OCI-LY3 (cell line): ENCODE results near the gene KRT35.

Experiments
- H2AFZ ChIP-seq: fragments of 200-600, 300-600 bp; shearing (Covaris generic); 2 replicates; pipeline ENCODE4 v1.6.0; 2014; ENCODE audit warnings: antibody characterized with exemption, low read depth, low read length
- H3K27ac ChIP-seq: fragments of 200-600, 300-600 bp; sonication (generic); 2 replicates; pipeline ENCODE4 v1.5.1; 2014; ENCODE audit warnings: mild to moderate bottlenecking, low read length, moderate library complexity, mixed read lengths
- H3K27me3 ChIP-seq: fragments of 200-600, 300-600 bp; sonication (generic); 2 replicates; pipeline ENCODE4 v1.6.1; 2014; ENCODE audit warnings: low read depth, low read length, mixed read lengths
- H3K36me3 ChIP-seq: fragments of 200-600, 300-600 bp; sonication (generic); replicated peaks from 2 replicates; pipeline ENCODE3; 2014; ENCODE audit warnings: low read depth, low read length, mixed read lengths
- H3K4me1 ChIP-seq: fragments of 300-600, 200-600 bp; sonication (generic); 2 replicates; pipeline ENCODE4 v1.6.1; 2014; ENCODE audit warnings: low read length, mixed read lengths
- H3K4me2 ChIP-seq: fragments of 200-600, 300-600 bp; sonication (generic); 2 replicates; pipeline ENCODE4 v1.6.1; 2014; ENCODE audit warnings: low read length, mixed read lengths
- H3K4me3 ChIP-seq: fragments of 300-600, 200-600 bp; sonication (generic); 2 replicates; pipeline ENCODE4 v1.5.1; 2014; ENCODE audit warnings: antibody characterized with exemption, mild to moderate bottlenecking, low read length, moderate library complexity
- H3K79me2 ChIP-seq: fragments of 300-600, 200-600 bp; shearing (Covaris generic); 2 replicates; pipeline ENCODE4 v1.6.1; 2014; ENCODE audit warnings: mild to moderate bottlenecking, low read length, mixed read lengths
- H3K9ac ChIP-seq: fragments of 300-600, 200-600 bp; shearing (Covaris generic); 2 replicates; pipeline ENCODE4 v1.6.0; 2014; ENCODE audit warnings: mild to moderate bottlenecking, low read length, moderate library complexity
- H3K9me3 ChIP-seq: fragments of 200-600, 300-600 bp; shearing (Covaris generic); 2 replicates; pipeline ENCODE4 v1.6.1; 2014; ENCODE audit warnings: low read length, mixed read lengths; ENCODE audit not compliant: insufficient read depth
- H4K20me1 ChIP-seq: fragments of 200-600, 300-600 bp; sonication (generic); 2 replicates; pipeline ENCODE4 v1.6.1; 2016; ENCODE audit warnings: low read length, mixed read lengths; ENCODE audit not compliant: insufficient read depth
- CTCF ChIP-seq: fragments of 200-600, 300-600 bp; sonication (generic); IDR thresholded peaks from 2 replicates; pipeline ENCODE4 v1.5.1; 2014; ENCODE audit warnings: antibody characterized with exemption, low read length, low read depth
- EZH2phosphoT487 ChIP-seq: fragments of 200-600 bp; shearing (Covaris generic); IDR thresholded peaks from 2 replicates; pipeline ENCODE4 v1.6.1; 2018; ENCODE audit warnings: antibody characterized with exemption, mixed run types, low read depth

KRT35 gene

DNA sequence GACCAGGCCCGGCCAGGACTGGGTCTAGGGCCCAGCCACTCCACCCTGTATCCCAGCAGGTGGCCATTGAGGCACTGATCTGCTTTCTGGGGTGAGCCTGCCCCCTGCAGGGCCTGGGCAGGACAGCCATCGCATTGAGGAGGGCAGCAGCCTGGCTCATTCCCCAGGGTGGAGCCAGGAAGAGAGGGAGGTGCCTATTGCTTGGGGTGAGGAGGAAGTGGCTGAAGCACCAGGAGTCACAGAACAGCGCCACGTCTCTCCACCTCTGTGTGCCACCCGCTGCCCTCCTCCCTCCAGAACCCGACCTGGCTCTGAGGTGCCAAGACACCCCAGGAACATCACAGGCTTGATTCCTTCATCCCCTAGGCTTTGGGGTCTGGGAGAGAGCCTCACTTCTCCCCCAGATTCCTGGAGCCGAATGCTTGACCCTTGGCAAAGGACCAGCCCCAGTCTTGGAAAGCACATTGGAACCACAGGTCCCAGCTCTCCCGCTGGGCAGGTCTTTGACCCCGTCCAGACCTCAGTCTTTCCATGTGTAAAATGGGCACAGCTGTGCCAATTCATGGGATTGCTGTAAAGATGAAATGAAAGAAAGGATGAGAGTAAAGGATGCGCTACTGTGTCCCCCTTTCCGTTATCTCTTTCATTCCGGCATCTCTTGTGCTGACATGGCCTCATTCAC is 16.0 kb upstream of the KRT35 start:
- Histone ChIP-seq H3K36me3 (no peaks in the 10 kb centered on the region), H3K4me2 (peak overlapping the region; percentile 77), H3K9ac (peak overlapping the region; percentile 48; the same call in 1 of the 2 replicates), H4K20me1 (no peaks in the 10 kb centered on the region), H3K9me3 (no peaks in the 10 kb centered on the region), H3K4me1 (peaks cover 14% of the 10 kb centered on the region), H3K27ac (no peak overlapping the region), H3K27me3 (no peaks in the 10 kb centered on the region), H3K79me2 (no peaks in the 10 kb centered on the region), H3K4me3 (peak overlapping the region; percentile 64), H2AFZ (peak overlapping the region; percentile 83)
- no peak for TF ChIP-seq EZH2phosphoT487
- TF ChIP-seq CTCF, result peak; percentile 76

- H2AFZ ChIP-seq, result no peak overlapping the region
- H3K9me3 ChIP-seq, result no peaks in the 10 kb centered on the region
- H3K4me2 ChIP-seq, result no peak overlapping the region
- H3K4me3 ChIP-seq, result no peak overlapping the region
- H4K20me1 ChIP-seq, result no peaks in the 10 kb centered on the region
- peaks cover 24% of the 10 kb centered on the region for H3K4me1 ChIP-seq
- TF ChIP-seq CTCF (no peak), EZH2phosphoT487 (no peak)
- no peaks in the 10 kb centered on the region for H3K79me2 ChIP-seq
- H3K27ac ChIP-seq, result no peak overlapping the region
- H3K36me3 ChIP-seq, result no peaks in the 10 kb centered on the region
- no peaks in the 10 kb centered on the region for H3K27me3 ChIP-seq
- no peak overlapping the region for H3K9ac ChIP-seq
Observed at GRCh38 chr17:41494524-41494923, 13.6 kb upstream of the KRT35 start.

- Histone ChIP-seq H3K4me3 (no peak overlapping the region), H3K27me3 (no peaks in the 10 kb centered on the region), H3K27ac (no peak overlapping the region), H2AFZ (no peak overlapping the region), H3K36me3 (no peaks in the 10 kb centered on the region), H3K9me3 (no peaks in the 10 kb centered on the region), H4K20me1 (no peaks in the 10 kb centered on the region), H3K4me1 (peaks cover 16% of the 10 kb centered on the region), H3K4me2 (no peak overlapping the region), H3K79me2 (no peaks in the 10 kb centered on the region), H3K9ac (no peak overlapping the region)
- TF ChIP-seq CTCF (no peak), EZH2phosphoT487 (no peak)
Observed at GRCh38 chr17:41492771-41493170, 11.8 kb upstream of the KRT35 start.

GRCh38 chr17:41492351-41492750 is 11.4 kb upstream of the KRT35 start:
- H4K20me1 ChIP-seq, result no peaks in the 10 kb centered on the region
- H3K27me3 ChIP-seq, result no peaks in the 10 kb centered on the region
- H3K4me2 ChIP-seq, result no peak overlapping the region
- no peak overlapping the region for H3K27ac ChIP-seq
- no peak overlapping the region for H3K4me3 ChIP-seq
- H3K9me3 ChIP-seq, result no peaks in the 10 kb centered on the region
- no peak overlapping the region for H3K9ac ChIP-seq
- no peaks in the 10 kb centered on the region for H3K79me2 ChIP-seq
- no peaks in the 10 kb centered on the region for H3K36me3 ChIP-seq
- no peak for TF ChIP-seq EZH2phosphoT487
- TF ChIP-seq CTCF, result no peak
- H2AFZ ChIP-seq, result no peak overlapping the region
- peaks cover 15% of the 10 kb centered on the region for H3K4me1 ChIP-seq
